Fibroblast of skin of right biceps (primary cell): ENCODE measurements around the gene KIF5A.
"Not testable (repeated sequence)": the region's sequence is repeated elsewhere in the genome, so short reads cannot be mapped to it uniquely, and the experiment has no call there.

Experiments used
- DNase-seq: peaks from one replicate; pipeline ENCODE4 v3.0.0-alpha.2; 2013

KIF5A gene

DNA sequence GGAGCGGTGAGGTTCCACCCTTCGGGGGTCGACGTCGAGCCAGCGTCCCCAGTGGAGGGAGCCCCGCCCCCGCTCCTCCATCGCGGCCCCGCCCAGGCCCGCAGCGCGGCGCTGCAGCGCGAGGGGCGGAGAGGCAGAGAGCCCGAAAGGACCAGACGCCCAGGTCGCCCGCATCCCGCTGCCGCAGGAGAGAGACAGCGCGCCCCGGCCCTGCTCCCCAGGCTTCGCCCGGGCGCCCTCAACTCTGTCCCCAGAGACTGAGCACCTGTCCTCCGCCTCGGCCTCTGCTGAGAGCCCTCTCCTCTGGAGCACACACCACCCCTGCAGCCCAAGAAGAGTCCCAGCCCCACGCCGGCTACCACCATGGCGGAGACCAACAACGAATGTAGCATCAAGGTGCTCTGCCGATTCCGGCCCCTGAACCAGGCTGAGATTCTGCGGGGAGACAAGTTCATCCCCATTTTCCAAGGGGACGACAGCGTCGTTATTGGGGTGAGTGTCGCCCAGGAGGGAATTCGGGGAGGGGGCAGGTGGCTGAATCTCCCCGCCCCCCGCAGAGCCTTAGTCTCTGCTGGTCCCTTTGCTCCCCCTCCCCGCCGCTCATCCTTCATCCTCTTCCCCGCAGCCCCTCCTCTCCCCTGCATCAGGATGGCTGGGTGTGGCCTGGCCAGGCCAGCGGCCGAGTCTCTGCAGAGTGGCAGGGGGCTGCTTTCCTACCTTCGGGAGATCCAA, at the start of gene KIF5A:
KIF5A (plus strand) TSS at position 136 of the 732 bp plus-strand sequence; CDS start at position 364, 228 bp downstream.
- DNase-seq, result peak; percentile 9

DNA sequence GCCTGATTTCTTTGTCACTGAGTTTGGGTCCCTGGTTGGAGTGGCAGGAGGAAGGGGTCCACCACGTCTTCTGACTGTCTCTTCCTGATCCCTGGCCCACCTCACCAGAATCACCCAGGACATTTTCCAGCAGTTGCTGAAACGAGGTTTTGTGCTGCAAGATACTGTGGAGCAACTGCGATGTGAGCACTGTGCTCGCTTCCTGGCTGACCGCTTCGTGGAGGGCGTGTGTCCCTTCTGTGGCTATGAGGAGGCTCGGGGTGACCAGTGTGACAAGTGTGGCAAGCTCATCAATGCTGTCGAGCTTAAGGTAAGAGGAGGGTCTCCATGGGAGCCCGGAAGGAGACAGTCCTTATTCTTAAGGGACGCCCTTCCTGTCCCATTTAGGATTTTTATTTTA, 49.6 kb upstream of the KIF5A start:
- no peak for DNase-seq

DNA sequence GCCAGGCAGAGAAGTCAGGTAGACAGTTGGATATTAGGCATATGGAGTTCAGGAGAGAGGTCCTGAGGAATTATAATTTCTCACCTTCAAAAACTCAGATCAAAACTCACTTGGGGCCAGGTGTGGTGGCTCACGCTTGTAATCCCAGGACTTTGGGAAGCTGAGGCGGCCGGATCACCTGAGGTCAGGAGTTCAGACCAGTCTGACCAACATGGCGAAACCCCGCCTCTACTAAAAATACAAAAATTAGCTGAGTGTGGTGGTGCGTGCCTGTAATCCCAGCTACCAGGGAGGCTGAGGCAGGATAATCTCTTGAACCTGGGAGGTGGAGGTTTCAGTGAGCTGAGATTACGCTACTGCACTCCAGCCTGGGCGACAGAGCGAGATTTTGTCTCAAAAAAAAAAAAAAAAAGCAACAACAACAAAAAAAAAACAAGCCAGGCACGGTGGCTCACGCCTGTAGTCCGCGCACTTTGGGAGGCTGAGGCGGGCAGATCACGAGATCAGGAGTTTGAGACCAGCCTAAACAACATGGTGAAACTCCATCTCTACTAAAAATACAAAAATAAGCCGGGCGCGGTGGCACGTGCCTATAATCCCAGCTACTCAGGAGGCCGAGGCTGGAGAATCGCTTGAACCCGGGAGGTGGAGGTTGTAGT, 47.4 kb upstream of the KIF5A start:
- not testable (repeated sequence) for DNase-seq

DNA sequence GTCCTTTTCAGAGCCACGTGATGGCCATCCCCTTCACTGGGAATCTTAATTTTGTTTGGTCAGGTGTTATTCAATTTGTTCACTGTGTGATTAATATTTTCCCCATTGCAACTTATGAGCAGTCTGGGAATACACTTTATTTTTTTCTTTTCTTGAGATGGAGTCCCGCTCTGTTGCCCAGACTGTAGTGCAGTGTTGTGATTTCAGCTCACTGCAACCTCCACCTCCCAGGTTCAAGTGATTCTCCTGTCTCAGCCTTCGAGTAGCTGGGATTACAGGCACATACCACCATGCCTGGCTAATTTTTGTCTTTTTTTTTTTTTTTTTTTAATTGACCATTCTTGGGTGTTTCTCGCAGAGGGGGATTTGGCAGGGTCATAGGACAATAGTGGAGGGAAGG, 43.3 kb upstream of the KIF5A start:
- not testable (repeated sequence) for DNase-seq

DNA sequence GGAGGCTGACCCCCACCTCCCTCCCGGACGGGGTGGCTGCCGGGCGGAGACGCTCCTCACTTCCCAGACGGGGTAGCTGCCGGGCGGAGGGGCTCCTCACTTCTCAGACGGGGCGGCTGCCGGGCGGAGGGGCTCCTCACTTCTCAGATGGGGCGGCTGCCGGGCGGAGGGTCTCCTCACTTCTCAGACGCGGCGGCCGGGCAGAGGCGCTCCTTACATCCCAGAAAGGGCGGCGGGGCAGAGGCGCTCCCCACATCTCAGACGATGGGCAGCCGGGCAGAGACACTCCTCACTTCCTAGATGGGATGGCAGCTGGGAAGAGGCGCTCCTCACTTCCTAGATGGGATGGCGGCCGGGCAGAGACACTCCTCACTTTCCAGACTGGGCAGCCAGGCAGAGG, 42.0 kb upstream of the KIF5A start:
- DNase-seq, result not testable (repeated sequence)

GRCh38 chr12:57511161-57511560, 38.7 kb upstream of the KIF5A start:
- no peak for DNase-seq

- DNase-seq, result no peak
Observed at GRCh38 chr12:57511588-57512325, 38.1 kb upstream of the KIF5A start.

GRCh38 chr12:57512665-57513064, 37.2 kb upstream of the KIF5A start:
- DNase-seq, result no peak

DNA sequence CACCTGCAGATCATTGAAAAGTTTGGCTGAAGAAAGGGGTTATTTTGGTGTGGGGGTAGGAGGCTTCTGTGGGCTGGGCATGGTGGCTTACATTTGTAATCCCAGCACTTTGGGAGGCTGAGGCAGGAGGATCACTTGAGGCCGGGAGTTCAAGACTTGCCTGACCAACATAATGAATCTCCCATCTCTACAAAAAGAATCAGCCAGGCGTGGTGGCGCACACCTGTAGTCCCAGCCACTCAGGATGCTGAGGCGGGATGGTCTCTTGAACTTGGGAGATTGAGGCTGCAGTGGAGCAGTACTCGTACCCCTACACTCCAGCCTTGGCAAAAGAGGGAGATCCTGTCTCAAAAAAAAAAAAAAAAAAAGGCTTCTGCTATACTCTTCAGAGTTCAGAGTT, 36.6 kb upstream of the KIF5A start:
- DNase-seq, result no peak

DNA sequence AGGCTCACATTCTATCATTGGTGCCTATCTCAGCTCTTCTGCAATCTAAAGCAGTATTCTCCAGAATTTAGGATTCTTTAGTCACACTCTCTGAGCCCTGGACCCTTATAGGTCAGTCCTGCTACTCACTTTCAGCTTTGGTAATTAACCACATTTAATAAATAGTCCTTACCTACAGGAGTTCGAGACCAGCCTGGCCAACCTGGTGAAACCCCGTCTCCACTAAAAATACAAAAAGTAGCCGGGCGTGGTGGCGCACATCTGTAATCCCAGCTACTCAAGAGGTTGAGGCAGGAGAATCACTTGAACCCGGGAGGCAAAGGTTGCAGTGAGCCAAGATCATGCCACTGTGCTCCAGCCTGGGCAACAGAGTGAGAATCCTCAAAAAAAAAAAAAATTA, 36.2 kb upstream of the KIF5A start:
- not testable (repeated sequence) for DNase-seq

- DNase-seq, result not testable (repeated sequence)
Observed at GRCh38 chr12:57514246-57514645, 35.6 kb upstream of the KIF5A start.

DNA sequence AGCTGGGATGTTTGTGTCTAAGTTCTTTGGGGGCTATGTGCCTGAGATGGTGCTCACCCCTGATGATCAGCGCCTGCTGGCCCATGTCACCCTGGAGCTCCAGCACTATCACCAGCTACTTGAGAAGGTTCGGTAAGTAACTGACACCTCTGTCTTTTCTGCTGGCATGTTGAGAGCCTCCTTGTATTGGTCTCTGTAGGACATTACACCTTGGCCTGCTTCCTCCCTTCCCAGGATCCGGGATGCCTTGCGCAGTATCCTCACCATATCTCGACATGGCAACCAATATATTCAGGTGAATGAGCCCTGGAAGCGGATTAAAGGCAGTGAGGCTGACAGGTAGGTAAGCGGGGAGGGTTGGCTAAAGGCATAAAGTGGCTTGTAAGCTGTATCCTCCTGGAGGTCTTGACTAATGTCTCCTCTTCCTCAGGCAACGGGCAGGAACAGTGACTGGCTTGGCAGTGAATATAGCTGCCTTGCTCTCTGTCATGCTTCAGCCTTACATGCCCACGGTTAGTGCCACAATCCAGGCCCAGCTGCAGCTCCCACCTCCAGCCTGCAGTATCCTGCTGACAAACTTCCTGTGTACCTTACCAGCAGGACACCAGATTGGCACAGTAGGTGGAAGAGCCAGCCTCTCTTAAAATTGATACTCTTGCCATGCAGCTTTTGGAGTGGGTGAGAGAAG, 35.0 kb upstream of the KIF5A start:
- no peak for DNase-seq

- no peak for DNase-seq
Observed at GRCh38 chr12:57515408-57515933, 34.4 kb upstream of the KIF5A start.

GRCh38 chr12:57515934-57516541, 33.8 kb upstream of the KIF5A start:
- no peak for DNase-seq

DNA sequence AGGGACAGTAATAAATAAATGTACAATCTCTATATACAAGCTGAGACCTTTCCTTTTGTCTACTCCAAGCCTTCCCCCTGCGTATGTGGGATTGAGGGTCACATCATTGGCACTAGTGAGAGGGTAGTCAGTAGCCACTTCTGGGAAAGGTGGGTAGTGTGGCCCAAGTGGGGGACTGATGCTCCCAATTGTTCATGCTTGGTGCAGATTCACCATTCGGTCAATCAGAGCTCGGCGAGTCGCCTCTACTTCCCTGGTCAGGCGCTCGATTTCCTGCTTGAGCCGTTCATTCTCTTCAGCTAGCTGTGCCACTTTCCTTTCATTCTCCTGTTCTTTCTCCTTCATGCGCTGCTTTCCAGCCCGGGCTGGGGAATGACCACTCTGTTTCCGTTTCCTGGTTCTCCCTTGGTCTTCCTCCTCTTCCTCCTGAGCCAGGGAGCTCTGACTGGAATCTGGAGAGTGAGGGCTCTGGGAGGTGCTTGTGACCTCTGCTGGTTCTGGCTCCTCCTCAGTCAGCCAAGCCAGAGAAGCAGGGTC, 33.2 kb upstream of the KIF5A start:
- DNase-seq, result no peak

GRCh38 chr12:57517187-57517586, 32.7 kb upstream of the KIF5A start:
- peak; percentile 52 for DNase-seq

DNA sequence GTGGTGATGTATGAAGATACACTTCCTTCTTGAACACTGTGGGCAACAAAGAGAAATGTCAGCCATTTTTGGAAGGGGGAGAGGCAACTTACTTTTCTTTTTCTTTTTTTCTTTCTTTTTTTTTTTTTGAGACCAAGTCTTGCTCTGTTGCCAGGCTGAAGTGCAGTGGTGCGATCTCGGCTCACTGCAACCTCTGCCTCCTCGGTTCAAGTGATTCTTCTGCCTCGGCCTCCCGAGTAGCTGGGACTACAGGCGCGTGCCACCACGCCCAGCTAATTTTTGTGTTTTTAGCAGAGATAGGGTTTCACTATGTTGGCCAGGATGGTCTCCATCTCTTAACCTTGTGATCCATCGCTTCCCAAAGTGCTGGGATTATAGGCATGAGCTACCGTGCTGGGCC, 32.1 kb upstream of the KIF5A start:
- not testable (repeated sequence) for DNase-seq

- no peak for DNase-seq
Observed at GRCh38 chr12:57518176-57518919, 31.5 kb upstream of the KIF5A start.

GRCh38 chr12:57518920-57519795, 30.7 kb upstream of the KIF5A start:
- DNase-seq, result peak; percentile 47

DNA sequence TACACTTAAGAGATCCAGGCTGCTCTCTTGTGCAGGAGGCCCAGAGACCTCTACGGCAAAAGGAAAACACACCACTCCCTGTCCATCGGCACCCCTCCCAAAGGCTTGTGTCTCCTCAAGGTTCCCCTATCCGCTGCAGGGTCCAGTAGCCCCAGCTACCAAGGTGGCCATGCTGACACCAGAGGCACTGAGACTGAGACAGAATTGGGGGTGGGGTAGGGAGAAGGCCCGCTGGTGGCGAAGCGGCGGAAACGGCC, 30.1 kb upstream of the KIF5A start:
- DNase-seq, result peak; percentile 30
